ENCODE data around the gene C17orf50.
A peak's percentile ranks its signal among the peaks of the same experiment; 100 is the strongest.

The C17orf50 gene

DNA sequence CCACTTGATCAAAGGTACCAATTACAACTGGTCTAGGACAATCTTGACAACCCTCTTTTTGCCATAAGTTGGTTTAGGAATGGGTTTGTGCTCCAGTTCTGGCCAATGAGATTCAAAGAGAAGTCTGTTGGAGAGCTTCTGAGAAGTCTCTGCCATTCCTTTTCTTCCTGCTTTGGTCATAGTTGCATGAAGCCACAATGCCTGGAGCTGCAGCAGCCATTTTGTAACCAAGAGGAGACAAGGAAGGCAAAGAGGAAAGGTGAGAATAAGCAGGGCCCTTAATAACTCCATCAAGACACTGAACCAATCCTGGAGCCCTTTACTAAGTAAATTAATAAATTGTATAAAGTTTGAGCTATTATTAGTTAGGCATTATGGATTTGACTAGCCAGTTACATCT, 3.4 kb upstream of the C17orf50 start:
- no peak for DNase-seq

DNA sequence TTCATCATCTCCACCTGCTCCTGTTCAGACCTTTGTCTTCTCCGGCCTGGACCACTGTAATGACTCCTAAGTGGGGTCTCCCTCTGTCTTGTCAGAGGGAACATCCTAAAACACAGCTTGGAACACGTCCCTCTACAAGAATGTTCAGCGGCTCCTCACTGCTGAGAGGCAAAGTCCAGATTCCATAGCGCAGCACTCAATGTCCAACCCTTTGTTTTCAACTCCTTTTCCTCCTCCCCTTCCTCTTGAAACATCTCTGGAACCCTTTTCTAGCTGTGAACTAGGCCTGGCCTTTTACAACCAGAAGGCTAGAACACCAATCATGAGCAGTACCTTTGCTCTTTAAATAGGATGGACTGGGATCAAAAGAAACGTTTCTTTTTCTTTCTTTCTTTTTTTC, 914 bp downstream of the C17orf50 start:
- no peak for DNase-seq

DNA sequence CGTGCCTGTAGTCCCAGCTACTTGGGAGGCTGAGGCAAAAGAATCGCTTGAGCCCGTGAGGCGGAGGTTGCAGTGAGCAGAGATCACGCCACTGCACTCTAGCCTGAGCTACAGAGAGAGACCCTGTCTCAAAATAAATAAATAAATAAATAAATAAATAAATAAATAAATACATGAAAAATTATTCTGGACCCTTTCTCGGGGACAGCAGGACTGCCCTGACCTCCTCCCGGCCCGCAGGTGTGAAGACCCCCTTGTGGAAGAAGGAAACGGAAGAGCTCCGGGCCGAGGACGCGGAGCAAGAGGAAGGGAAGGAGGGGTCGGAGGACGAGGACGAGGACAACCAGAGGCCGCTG, 3.1 kb downstream of the C17orf50 start:
- no peak for DNase-seq

DNA sequence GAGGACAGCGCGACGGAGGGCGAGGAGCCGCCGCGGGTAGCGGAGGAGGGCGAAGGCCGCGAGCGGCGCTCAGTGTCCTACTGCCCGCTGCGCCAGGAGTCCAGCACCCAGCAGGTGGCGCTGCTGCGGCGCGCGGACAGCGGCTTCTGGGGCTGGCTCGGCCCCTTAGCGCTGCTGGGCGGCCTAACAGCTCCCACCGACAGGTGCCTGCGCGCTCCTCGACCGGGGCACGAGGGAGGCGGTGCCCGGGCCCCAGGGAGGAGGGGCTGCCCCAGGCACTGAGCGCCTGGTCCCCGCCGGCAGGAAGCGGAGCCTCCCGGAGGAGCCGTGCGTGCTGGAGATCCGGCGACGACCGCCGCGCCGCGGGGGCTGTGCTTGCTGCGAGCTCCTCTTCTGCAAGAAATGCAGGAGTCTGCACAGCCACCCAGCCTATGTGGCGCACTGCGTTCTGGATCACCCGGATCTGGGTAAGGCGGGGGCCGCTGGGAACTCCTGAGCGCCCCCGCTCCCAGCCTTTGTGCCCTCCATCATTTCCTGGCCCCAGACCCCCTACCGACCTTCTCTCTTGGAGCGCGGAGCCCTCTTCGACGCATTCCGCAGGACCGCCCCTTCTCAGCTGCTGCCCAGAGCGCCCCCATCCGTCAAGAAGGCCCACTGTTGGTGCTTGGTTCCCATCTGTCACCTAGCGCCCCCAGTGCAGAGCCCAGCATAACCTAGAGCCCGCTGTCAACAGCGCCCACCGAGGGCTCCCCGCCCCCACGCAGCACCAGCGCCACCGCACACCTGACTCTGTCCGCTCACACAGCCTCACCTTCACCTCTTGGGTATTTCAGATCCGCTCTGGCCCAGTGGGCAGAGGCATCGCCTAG, 3.7 kb downstream of the C17orf50 start:
- peak; percentile 76 for DNase-seq

DNA sequence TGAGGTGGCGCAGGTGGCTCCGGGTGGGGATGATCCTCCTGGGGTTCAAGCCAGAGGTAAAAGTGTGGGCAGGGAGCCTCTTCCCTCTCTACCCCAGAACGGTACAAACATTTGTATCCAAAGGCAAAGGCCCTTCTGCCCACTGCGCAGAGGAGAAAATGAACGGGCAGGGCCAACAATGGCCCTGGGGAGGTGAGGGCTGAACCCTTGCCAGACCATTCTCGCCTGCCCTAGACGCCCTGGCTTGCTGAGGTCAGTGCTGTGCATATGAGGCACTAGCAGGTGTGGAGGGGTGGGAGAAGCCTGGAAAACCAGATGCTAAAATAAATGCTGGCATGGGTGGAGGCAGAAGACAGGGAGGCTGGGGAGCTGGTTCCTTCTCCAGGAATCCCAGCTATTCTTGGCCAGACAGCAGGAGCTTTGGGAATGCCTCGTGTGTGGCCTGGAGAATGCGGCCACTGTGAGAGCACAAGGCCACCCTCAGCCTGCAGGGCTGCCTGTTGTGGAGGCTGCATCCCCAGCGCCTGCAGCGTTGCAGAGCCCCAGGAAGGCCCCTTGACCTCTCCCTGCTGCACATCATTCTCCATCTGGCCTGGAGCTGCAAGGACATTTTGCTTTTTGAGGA, 4.5 kb downstream of the C17orf50 start:
- no peak for DNase-seq

DNA sequence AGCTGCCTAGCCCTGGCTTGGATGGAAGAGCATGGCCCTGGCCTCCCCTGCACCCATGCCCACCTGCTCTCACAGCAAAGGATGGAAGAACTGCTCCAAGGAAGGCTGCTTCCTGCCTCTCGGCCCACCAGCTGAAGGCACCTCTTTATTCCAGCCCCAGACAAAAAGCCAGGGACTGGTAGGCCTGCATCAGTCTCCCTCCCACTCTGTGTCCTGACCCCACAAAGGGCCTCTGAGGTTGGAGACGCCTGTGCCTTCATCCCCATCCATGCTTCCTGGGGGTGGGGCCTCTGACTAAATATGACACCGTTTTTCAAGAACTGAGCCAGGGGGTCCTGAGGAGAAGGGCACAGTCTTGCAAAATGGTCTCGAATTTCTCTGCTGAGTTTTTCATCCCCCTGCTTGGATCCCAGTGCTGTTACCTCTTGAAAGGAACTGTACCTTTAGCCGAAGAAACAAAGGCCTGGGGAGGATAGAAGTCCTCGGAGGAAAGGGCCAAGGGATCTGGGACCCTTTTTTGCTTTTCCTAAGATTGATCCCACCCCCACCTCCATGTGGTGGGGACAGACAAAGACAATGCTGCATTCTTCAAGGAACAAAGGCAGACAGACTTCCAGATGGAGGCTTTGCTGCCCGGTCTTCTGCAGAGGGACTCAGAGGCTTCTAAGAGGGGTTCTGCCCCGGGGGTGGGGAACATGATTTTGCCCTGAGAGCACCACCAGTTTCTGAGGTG, 5.2 kb downstream of the C17orf50 start:
- no peak for DNase-seq

DNA sequence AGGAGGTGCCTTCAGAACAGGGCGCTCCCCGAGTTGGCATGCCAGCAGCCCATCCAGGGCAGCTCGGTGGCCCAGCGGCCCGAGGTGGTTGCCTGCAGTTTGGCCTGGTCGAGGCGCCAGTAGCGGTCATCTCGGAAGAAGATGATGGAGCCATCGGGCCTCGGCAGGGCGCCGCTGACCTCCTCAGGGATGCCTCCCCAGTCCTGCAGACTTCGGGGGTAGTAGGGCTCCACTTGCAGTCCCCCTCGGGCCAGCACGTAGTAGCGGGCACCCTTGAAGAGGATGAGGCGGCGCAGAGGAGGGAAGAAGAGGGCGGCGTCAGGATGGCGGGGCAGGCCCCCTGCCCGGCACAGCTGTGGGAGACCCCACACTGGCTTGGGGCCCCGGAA, 5.8 kb downstream of the C17orf50 start:
- no peak for DNase-seq

DNA sequence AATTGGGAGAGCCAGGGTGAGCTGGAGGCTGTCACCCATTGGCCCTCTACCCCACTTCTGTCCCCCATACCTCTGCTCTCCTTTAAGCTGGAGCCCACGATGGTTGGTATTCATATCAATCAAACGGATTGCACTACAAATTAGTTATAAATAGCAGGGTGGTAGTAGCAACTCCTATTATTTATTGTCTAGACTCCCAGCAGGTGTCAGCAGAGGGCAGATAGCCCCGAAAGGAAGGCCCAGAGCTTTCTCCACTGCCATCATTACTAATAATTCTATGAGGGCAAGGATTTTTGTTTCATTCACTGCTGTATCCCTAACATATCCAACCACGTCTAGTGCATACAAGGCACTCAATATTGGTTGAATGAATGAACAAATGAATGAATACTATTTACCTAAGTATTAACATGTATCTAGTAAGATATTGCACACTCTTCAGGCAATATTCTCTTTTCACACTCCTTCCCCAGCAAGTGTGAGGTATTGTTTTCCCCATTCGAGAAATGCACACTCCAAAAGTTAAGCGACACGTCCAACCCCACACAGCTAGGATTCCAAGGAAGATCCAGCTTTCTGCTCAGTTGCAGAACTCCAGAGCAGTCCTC, 6.3 kb downstream of the C17orf50 start:
- peak; percentile 43 for DNase-seq

DNA sequence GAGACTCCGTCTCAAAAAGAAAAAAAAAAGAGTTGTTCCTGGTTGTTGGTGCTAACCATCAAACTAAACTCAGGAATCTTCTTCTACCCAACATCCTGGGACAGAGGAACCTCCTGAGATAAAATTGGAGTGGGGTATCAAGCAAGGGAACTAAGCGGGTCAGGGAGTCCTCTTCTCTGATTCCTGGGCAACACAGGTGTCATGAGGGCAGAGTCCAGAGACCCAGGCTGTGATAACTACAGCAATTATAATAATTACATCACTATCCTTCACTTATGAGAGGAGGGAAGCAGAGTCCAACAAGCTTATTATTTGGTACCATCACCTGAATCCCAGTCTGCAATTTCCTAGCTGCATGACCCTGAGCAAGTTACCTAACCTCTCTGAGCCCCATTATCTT, 8.1 kb downstream of the C17orf50 start:
- DNase-seq = no peak

DNA sequence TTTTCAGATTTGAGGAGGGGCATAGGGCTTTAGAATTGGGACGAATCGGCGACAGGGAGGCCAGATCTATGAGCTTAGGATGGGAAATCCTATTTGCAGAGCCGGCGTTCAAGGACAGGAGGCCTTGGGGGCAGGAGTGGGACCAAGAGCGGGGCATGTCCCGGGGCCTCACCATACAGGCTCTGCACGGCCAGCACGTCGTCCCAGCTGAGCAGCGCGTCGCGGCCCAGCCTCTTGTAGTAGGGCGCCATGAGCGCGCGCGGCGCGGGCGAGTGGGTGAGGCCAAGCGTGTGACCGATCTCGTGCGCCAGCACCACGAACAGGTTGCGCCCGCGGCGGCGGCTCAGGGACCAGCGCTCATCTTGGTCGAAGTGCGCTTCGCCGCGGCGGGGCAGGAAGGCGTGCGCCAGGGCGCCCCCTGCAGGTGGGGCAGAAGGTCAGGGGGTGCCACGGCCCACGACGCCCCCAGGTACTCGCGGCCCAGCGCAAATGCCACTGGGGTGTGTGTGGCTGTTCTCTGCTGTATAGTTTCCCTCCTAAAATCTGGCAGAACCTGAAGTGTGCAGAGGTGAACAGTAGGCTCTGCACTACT, 9.3 kb downstream of the C17orf50 start:
- DNase-seq = no peak

DNA sequence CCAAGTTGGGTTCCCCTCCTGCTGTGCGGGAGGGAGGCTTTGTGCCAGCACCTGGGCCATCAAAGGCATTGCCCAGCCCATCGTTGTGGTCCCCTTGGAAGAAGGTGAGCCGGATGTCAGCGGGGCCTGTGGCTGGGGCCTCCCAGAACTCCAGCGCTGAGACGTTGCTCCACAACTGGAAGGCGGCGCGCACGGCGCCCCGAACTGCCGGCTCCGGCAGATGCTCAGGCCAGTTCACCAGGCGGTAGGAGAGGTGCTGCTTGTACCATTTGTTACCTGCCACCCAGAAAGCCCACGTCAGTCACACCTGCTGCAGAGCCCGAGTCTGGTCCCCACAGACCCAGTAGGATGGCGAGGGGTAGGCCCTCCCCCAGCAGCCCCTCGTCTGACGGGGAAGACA, 12.4 kb downstream of the C17orf50 start:
- DNase-seq = no peak

DNA sequence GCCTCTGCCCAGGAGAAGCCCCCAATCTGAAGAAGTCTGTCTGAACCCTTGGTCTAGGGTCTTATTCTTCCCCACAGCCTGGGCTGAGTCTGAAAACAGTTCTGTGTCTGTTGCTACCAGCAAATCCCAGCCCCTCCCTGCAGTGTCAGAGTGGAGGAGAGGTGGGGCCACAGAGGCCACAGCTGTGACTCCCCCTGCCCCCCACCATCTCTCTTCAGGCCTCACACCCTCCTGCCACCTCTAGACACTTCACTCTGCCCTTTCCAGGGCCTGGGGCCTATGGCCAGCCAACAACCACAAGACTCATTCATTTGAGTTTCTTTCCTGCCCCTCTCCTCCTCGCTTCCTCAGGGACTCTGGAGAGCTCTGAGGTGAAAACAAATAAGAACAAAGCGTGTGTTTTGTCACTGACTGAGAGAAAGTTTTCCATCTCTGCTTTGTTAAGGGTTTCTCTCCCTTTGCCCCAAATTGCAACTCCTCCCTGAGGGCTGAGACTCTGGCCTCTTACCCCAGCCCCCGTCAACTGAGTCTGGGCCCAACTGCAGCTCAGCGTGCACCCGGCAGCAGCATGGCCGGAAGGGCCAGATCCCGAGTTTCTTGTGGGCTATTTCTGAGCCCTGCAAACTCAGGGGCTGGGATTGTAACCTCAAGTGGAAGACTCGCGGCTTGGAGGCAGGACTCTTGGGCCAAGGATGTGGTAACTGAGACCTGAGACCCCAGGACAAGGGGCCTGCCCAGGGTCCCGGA, 13.2 kb downstream of the C17orf50 start:
- no peak for DNase-seq

DNA sequence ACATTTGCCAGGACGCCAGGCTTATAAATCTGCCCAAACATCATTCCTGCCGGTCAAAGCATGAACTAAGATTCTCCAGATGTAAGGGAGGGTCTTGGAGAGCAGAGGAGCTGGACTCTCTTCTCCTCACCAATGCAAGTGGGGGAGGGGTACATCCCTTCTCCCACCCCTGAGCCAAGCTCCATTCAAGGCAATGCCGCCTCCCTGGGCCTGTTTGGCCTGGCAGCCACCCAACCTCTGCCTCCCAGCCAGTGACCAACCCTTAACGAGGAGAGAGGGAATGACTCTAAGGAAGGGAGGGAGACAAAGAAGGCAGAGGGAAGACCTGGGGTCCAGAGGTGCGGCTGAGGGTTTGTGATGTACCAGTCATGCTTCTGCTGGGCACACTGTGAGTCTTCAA, 13.8 kb downstream of the C17orf50 start:
- DNase-seq = peak; percentile 43

DNA sequence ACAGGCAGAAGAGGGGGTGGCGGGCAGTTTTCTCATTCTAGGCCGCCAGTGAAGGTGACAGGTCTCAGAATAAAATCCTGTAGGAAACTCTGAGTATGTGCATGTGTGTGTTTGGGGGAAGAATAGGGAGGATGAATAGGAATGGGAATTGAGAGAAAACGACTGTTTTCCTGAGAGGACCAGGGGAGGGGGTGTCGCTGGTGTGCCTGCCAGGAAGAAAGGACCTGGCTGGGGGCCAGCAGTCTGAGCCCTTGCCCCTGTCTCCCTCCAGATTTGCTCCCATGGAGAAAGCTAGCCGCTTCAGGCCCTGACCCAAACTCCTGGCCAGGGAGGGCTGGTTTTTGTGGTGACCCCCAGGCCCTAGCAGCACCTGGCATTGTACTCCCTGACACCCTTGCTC, 14.4 kb downstream of the C17orf50 start:
- DNase-seq = no peak

DNA sequence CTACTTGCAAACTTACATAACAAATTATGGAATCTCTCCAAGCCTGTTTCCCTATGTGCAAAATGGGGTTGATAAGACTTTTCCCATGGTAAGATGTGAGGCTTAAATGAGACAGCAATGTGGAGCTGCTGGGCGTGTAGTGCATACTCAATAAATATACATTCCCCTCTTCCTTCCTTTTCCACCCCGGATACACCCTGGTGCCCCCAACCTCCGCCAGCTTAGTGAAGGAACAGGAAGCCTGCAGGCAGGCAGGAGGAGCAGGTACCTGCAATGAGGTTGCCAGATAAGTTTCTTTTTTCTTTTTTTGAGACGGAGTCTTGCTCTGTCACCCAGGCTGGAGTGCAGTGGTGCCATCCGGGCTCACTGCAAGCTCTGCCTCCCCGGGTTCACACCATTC, 14.9 kb downstream of the C17orf50 start:
- no peak for DNase-seq

DNA sequence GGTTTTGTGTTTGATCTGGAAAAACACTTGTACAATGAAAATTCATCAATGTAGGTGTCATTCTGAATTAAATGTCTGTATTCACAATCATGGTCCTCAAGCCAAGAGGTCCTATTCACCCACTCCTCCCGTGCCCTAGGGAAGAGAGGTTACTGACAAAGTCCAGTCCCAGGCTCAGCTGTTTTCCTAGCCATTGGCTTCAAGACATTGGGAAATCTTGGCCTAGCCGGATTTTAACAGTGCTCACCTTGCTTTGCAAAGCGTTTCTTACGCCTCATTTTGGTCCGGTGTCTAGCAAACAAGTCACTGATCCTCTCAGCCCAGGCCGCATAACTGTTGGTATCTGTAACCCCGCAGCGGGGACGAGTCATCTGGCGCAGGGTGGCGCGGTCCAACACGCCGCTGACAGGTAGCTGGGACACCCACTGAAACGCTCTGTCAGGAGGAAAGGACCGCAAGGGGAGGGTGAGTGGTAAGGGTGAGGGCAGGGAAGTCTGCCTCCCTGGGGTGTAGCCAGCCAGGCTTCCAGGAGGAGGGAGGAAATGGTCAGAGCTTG, 18.0 kb downstream of the C17orf50 start:
- DNase-seq = no peak

DNA sequence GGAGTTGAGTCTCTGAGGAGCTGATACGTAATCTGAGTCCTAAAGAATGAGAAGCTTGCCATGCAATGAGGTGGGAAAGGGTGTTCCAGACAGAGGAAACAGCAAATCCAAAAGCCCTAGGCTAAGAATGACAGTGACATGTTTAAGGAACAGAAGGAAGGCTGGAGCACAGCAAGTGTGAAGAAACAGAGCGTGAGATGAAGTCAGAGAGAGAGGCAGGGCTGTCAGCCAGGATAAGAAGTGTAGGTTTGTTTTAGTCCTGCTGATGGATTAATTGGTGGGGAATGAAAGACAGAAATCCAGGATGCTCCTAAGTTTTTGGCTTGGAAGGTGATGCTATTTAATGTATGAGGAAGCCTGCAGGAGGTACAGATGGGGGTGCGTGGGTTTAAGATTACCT, 20.3 kb downstream of the C17orf50 start:
- peak; percentile 25 for DNase-seq

DNA sequence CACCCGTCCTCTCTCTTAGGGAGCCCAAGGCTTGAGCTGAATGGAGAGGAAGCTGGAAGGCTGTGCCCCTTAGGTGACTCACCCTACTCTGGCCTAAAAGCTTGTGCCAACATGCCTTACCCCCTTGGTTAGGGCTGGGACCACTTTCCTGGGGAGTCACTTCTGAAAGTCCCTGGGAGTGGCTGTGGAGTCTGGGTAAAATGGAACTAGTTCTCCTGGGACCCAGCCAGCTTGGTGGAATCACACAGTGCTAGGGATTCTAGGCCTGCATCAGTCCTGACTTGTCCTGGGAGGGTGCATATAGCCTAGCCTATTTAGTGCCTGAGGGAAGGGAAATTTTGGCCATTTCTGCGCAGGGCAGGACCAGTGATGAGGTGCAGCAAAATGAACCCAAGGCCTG, 24.2 kb downstream of the C17orf50 start:
- no peak for DNase-seq

DNA sequence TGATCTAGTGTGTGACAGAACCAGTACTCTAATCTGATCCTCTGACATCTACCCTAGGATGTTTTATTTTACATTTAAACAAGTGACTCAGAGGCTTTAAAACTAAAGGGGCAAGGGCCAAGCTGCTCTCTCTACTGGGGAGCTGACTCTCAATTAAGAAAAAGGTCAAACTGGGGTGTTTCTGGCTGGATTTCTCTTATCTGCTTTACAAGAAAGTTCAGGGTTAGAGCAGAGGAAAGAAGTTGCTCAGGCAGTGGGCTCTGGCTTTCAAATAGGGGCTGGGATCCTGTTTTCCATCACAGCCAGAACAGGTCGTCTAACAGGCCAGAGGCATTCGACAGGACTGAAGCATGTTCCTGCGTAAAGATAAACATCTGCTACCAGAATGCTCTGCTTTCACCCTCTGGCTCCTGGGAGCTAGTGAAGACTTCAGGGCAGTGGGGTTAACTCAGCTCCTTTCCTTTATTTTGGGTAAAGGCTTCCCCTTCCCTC, 26.3 kb downstream of the C17orf50 start:
- DNase-seq = peak; percentile 8

DNA sequence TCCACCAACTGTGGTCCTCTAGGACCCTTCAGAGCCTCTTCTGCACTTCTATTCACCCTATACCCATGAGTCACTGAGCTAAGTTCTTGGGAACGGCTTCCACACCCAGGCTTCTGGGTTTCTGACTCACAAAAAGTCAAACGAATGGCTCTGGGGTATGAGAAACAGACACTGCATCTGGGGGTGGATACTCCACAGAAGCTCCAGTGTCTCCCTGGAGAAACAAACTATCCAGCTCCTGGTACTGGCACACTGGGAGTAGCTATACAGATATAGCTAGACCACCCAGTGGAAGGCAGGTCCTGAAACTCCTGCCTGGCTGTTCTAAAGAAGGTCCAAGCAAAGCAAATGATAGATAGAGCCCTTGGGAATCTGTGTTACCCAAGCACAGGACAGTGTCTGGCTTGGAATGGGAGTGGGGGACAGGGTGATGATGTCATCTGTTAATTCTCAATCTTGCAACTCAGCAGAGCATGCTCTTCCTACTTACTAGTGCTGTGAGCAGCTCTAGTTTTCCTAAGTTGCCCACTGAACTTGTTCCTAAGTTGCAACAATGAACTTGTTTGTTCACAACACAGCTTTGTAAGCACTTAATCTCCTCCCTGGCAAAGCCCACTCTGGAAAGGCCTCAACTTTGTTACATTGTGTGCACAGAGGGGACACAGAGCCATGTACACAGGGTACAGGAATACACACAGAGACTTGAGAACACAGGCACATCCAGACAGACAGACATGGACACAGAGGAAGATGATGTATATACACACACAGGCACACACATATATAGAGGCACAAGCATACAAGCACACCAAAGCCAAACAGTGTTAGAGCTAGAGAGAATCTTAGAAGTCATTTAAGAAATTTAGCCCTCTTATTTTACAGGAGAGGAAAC, 28.0 kb downstream of the C17orf50 start:
- peak; percentile 92 for DNase-seq

DNA sequence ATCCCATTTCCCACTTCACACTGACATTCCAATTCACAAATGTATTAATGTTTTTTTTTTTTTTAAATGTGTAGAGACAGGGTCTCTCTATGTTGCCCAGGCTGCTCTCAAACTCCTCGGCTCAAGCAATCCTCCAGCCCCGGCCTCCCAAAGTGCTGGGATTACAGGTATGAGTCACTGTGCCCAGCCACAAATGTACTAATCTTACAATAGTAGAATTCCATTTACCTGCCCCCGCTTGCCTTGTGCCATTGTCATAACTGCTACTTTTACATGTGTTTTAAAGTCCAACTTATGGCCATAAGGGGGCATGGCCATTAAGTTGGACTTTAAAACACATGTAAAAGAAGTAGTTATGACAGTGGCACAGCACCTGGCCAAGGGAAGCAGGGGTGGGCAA, 30.2 kb downstream of the C17orf50 start:
- DNase-seq = peak; percentile 35

Measured in fibroblast of skin of right biceps (primary cell).